OCI-LY7 (cell line): ENCODE results near the gene MYL12A.

Experiments
- CTCF ChIP-seq: fragments of 200-600 bp; sonication (generic); conservative IDR thresholded peaks from 2 replicates; pipeline ENCODE4 v1.5.1; 2014; ENCODE audit warnings: mild to moderate bottlenecking, antibody characterized with exemption, low read length, moderate library complexity, mixed read lengths
- EZH2phosphoT487 ChIP-seq: fragments of 200-600 bp; sonication (generic); IDR thresholded peaks from 2 replicates; pipeline ENCODE4 v1.6.1; 2018; ENCODE audit warnings: low read depth, borderline replicate concordance, mild to moderate bottlenecking, mixed run types, antibody characterized with exemption, low read length, moderate library complexity, mixed read lengths

GRCh38 chr18:3217948-3218647, 29.5 kb upstream of the MYL12A start:
- no peak for TF ChIP-seq CTCF
- no peak for TF ChIP-seq EZH2phosphoT487
